K562 (cell line): Measurements from ENCODE around the gene DVL3. TPM values are rescaled to one million over a fixed set of nuclear protein-coding genes. Genes with fewer than 3 reads are reported as not detected.

Experiments
- ARID2 ChIP-seq: fragments of 450-650 bp; IDR thresholded peaks from 2 replicates; pipeline ENCODE4 v1.6.1; 2017; ENCODE audit warnings: antibody characterized with exemption, mild to moderate bottlenecking
- ASH1L ChIP-seq: fragments of 450-650 bp; IDR thresholded peaks from 2 replicates; pipeline ENCODE4 v1.6.1; 2018; ENCODE audit warnings: borderline replicate concordance, mild to moderate bottlenecking, low read depth; ENCODE audit not compliant: partially characterized antibody
- ATF7 ChIP-seq: fragments of 450-650 bp; IDR thresholded peaks from 2 replicates; pipeline ENCODE4 v1.7.1; 2014; ENCODE audit warnings: mild to moderate bottlenecking, moderate library complexity
- BHLHE40 ChIP-seq: IDR thresholded peaks from 2 replicates; pipeline ENCODE4 v1.6.1; 2011; ENCODE audit warnings: low read length, improper control_type of control experiment
- CUX1 ChIP-seq: fragments of 200-800 bp; sonication (Bioruptor generic); IDR thresholded peaks from 2 replicates; pipeline ENCODE4 v1.6.1; 2016; ENCODE audit warnings: missing genetic modification characterization, missing compliant biosample characterization
- MCM7 ChIP-seq, 2 experiments: fragments of 450-650 bp; IDR thresholded peaks; 2 replicates each; pipeline ENCODE4 v1.6.1; 2016 to 2018
- POLR2AphosphoS2 ChIP-seq: IDR thresholded peaks from 2 replicates; pipeline ENCODE4 v1.6.1; 2012; ENCODE audit warnings: low read length, improper control_type of control experiment
- RFX7 ChIP-seq: fragments of 250-450 bp; sonication (Bioruptor Pico); IDR thresholded peaks from 2 replicates; pipeline ENCODE4 v1.5.1; 2021; ENCODE audit warnings: mild to moderate bottlenecking
- SMAD2 ChIP-seq: fragments of 150-350 bp; IDR thresholded peaks from 2 replicates; pipeline ENCODE4 v1.6.1; 2014; ENCODE audit warnings: low read depth, mild to moderate bottlenecking, low read length
- SP1 ChIP-seq: sonication (generic); formaldehyde crosslinking; IDR thresholded peaks from 2 replicates; pipeline ENCODE4 v1.8.1; 2022; ENCODE audit warnings: mild to moderate bottlenecking, missing genetic modification reagents
- XRCC4 ChIP-seq: IDR thresholded peaks from one replicate; pipeline ENCODE4 v1.6.1; 2011; ENCODE audit not compliant: insufficient read depth, insufficient read length; ENCODE audit errors: extremely low read depth
- ZNF12 ChIP-seq: sonication (generic); formaldehyde crosslinking; IDR thresholded peaks from 2 replicates; pipeline ENCODE4 v1.4.0; 2020; ENCODE audit warnings: mild to moderate bottlenecking, missing genetic modification reagents
- ZNF140 ChIP-seq: fragments of 250-450 bp; sonication (Bioruptor Pico); IDR thresholded peaks from 2 replicates; pipeline ENCODE4 v1.8.0; 2021; ENCODE audit warnings: moderate library complexity, mild to moderate bottlenecking, inconsistent platforms
- ZNF143 ChIP-seq: sonication (generic); formaldehyde crosslinking; IDR thresholded peaks from 2 replicates; pipeline ENCODE4 v1.9.0; 2022; ENCODE audit warnings: mild to moderate bottlenecking, missing genetic modification reagents
- ZNF175 ChIP-seq: fragments of 200-800 bp; sonication (Bioruptor generic); IDR thresholded peaks from 2 replicates; pipeline ENCODE4 v1.6.1; 2016; ENCODE audit warnings: low read depth, mild to moderate bottlenecking, missing genetic modification characterization, missing compliant biosample characterization
- polyA plus RNA-seq, 8 experiments: library from polyadenylated mRNA; depleted of rRNA in 4 of 8; stranded (reverse) in 5 of 8; unstranded in 3 of 8; fragments of >200 nt; fragmentation: Nextera tagmentation in 2 of 8; fragmentation: Illumina TruSeq in 1 of 8; extraction: Ambion mirVana in 2 of 8; extraction: Trizol in 1 of 8; gene quantifications; 2 replicates each; pipeline versions ENCODE4 v1.2.1 to v1.2.3, GENCODE V29; 2011 to 2014; ENCODE audit warnings: inconsistent platforms in 1 of 8, missing spikeins in 1 of 8
- total RNA-seq, 7 experiments: library from RNA; depleted of rRNA in 6 of 7; stranded (reverse); fragments of >200 nt in 6 of 7; fragmentation: Illumina TruSeq in 2 of 7; extraction: Trizol in 2 of 7; gene quantifications; 2 replicates each; pipeline versions ENCODE4 v1.2.1 to v1.2.3, GENCODE V29; 2011 to 2021; ENCODE audit warnings: low replicate concordance in 1 of 7
- TF ChIP-seq, protein P1 (sequence below): IDR thresholded peaks from 2 replicates; pipeline ENCODE4 v1.6.1; 2011; ENCODE audit not compliant: insufficient read length; ENCODE audit errors: extremely low read depth
- TF ChIP-seq, protein P2 (sequence below): fragments of 200-800 bp; sonication (Bioruptor generic); IDR thresholded peaks from 2 replicates; pipeline ENCODE4 v1.6.1; 2017; ENCODE audit warnings: missing genetic modification characterization, missing compliant biosample characterization

The DVL3 gene
- total and polyA plus RNA-seq, 9 of the 15 experiments (the other 6 are each of a cell fraction or from before 2014, with no cell fraction given) = 3.1 to 57.9 (median 20.1) TPM

DNA sequence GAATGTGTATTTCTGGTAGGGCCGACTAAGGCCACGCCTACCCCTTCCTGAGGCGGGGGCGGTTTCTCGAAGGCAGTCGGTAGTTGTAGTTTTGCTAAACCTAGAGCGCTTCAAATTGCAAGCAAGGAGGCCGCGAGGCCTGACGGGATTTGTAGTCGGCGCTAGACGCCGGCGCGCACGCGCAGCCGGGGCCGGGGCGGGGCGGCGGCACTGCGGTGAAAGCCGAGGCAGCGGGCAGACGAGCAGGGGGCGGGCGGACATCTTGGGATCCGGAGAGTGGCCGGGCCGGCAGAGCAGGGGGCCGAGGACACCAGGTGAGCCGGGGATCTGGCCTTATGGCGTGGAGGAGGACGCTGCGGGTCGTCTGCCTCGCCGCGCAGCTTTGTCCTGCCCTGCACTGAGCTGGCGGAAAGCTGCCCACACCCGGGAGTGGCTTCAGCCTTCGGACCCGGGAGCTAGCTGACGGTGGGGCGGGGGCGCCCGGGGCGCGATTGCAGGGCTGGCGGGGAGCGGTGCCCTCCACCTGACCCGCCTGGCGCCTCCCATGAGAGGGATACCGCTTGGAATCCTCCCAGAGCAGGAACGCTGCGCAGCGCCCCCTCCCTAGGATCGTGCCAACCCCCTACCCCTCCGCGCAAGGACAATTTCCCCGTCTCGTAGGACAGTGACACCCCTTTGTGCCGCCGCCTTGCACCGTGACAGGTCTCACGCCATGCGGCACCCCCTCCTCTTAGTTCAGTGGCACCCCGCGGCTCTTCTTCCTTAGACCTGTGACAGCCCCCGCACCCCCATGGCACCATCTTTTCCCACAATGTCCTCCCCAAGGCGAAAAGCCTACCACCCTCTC lies 19.7 kb downstream of the DVL3 start, which contains the start of gene AP2M1 (continued):
- TF ChIP-seq ASH1L = no peak
- TF ChIP-seq ZNF143 = peak; percentile 92
- no peak for TF ChIP-seq RFX7 (CRISPR knock-in tag)
- no peak for TF ChIP-seq SMAD2
- no peak for TF ChIP-seq ZNF140 (CRISPR knock-in tag)
- no peak for TF ChIP-seq CUX1 (CRISPR knock-in tag)
- TF ChIP-seq ZNF175 = no peak; the same call in 1 of the 2 replicates
- TF ChIP-seq, protein P1, sequence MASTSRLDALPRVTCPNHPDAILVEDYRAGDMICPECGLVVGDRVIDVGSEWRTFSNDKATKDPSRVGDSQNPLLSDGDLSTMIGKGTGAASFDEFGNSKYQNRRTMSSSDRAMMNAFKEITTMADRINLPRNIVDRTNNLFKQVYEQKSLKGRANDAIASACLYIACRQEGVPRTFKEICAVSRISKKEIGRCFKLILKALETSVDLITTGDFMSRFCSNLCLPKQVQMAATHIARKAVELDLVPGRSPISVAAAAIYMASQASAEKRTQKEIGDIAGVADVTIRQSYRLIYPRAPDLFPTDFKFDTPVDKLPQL = no peak
- TF ChIP-seq ARID2 = no peak
- TF ChIP-seq ZNF12 (CRISPR knock-in tag) = no peak
- TF ChIP-seq XRCC4 = no peak
- TF ChIP-seq, protein P2, sequence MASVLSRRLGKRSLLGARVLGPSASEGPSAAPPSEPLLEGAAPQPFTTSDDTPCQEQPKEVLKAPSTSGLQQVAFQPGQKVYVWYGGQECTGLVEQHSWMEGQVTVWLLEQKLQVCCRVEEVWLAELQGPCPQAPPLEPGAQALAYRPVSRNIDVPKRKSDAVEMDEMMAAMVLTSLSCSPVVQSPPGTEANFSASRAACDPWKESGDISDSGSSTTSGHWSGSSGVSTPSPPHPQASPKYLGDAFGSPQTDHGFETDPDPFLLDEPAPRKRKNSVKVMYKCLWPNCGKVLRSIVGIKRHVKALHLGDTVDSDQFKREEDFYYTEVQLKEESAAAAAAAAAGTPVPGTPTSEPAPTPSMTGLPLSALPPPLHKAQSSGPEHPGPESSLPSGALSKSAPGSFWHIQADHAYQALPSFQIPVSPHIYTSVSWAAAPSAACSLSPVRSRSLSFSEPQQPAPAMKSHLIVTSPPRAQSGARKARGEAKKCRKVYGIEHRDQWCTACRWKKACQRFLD (CRISPR knock-in tag) = no peak
- TF ChIP-seq MCM7 (IDR thresholded peaks at IDR 0.05) = no peak
- peak; percentile 94 for TF ChIP-seq POLR2AphosphoS2
- peak; percentile 86 for TF ChIP-seq SP1 (CRISPR knock-in tag)
- TF ChIP-seq BHLHE40 = no peak
- peak; percentile 79 for TF ChIP-seq ATF7
